Ishikawa (cell line): ENCODE measurements around the gene CTTNBP2NL.

Experiments used
- CEBPB ChIP-seq: IDR thresholded peaks from 2 replicates; pipeline ENCODE4 v1.6.1; 2012
- CREB1 ChIP-seq: IDR thresholded peaks from 2 replicates; pipeline ENCODE4 v1.6.1; 2012; ENCODE audit warnings: low read depth
- EGR1 ChIP-seq: IDR thresholded peaks from 2 replicates; pipeline ENCODE4 v1.6.1; 2012
- EP300 ChIP-seq: IDR thresholded peaks from 2 replicates; pipeline ENCODE4 v1.6.1; 2012; ENCODE audit warnings: borderline replicate concordance
- FOXM1 ChIP-seq: IDR thresholded peaks from 2 replicates; pipeline ENCODE4 v1.6.1; 2012; ENCODE audit warnings: low read depth, borderline replicate concordance
- NFIC ChIP-seq: IDR thresholded peaks from 2 replicates; pipeline ENCODE4 v1.6.1; 2012
- RAD21 ChIP-seq: IDR thresholded peaks from 2 replicates; pipeline ENCODE4 v1.6.1; 2012; ENCODE audit warnings: low read depth
- TAF1 ChIP-seq: IDR thresholded peaks from 2 replicates; pipeline ENCODE4 v1.6.1; 2012; ENCODE audit warnings: low read depth, mild to moderate bottlenecking
- TCF12 ChIP-seq: IDR thresholded peaks from 2 replicates; pipeline ENCODE4 v1.6.1; 2012; ENCODE audit warnings: low read depth
- TEAD4 ChIP-seq: IDR thresholded peaks from 2 replicates; pipeline ENCODE4 v1.6.1; 2012
- YY1 ChIP-seq: IDR thresholded peaks from 2 replicates; pipeline ENCODE4 v1.6.1; 2012; ENCODE audit warnings: low read depth
- ZBTB7A ChIP-seq: IDR thresholded peaks from 2 replicates; pipeline ENCODE4 v1.6.1; 2012; ENCODE audit warnings: low read depth
- TF ChIP-seq, protein P1 (sequence below): IDR thresholded peaks from 2 replicates; pipeline ENCODE4 v1.6.1; 2012
- TF ChIP-seq, protein P2 (sequence below): IDR thresholded peaks from 2 replicates; pipeline ENCODE4 v1.6.1; 2012; ENCODE audit warnings: low read depth, mild to moderate bottlenecking
- TF ChIP-seq, protein P3 (sequence below): IDR thresholded peaks from 2 replicates; pipeline ENCODE4 v1.6.1; 2012

The CTTNBP2NL gene

GRCh38 chr1:112493351-112493750 lies 97.3 kb downstream of the CTTNBP2NL start:
- TF ChIP-seq ZBTB7A (no peak), EP300 (no peak), NFIC (no peak), CEBPB (no peak), EGR1 (no peak), TEAD4 (no peak), FOXM1 (no peak)
- TF ChIP-seq, protein P1, sequence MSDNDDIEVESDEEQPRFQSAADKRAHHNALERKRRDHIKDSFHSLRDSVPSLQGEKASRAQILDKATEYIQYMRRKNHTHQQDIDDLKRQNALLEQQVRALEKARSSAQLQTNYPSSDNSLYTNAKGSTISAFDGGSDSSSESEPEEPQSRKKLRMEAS, result no peak

DNA sequence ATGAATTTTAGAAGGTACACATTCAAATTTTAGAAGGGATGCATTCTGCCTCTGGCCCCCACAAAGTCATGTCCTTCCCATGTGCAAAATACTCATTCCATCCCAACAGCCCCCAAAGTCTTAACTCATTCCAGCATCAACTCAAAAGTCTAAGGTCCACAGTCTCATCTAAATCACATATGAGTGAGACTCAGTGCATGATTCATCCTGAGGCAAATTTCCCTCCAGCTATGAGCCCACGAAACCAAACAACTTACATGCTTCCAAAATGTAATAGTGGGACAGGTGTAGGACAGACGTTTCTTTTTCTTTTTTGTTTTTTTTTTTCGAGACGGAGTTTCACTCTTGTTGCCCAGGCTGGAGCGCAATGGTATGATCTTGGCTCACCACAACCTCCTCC lies 100.3 kb downstream of the CTTNBP2NL start:
- TF ChIP-seq ZBTB7A (no peak), EGR1 (no peak), FOXM1 (no peak), TCF12 (no peak)
- TF ChIP-seq, protein P2, sequence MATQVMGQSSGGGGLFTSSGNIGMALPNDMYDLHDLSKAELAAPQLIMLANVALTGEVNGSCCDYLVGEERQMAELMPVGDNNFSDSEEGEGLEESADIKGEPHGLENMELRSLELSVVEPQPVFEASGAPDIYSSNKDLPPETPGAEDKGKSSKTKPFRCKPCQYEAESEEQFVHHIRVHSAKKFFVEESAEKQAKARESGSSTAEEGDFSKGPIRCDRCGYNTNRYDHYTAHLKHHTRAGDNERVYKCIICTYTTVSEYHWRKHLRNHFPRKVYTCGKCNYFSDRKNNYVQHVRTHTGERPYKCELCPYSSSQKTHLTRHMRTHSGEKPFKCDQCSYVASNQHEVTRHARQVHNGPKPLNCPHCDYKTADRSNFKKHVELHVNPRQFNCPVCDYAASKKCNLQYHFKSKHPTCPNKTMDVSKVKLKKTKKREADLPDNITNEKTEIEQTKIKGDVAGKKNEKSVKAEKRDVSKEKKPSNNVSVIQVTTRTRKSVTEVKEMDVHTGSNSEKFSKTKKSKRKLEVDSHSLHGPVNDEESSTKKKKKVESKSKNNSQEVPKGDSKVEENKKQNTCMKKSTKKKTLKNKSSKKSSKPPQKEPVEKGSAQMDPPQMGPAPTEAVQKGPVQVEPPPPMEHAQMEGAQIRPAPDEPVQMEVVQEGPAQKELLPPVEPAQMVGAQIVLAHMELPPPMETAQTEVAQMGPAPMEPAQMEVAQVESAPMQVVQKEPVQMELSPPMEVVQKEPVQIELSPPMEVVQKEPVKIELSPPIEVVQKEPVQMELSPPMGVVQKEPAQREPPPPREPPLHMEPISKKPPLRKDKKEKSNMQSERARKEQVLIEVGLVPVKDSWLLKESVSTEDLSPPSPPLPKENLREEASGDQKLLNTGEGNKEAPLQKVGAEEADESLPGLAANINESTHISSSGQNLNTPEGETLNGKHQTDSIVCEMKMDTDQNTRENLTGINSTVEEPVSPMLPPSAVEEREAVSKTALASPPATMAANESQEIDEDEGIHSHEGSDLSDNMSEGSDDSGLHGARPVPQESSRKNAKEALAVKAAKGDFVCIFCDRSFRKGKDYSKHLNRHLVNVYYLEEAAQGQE, result no peak
- TF ChIP-seq, protein P3, sequence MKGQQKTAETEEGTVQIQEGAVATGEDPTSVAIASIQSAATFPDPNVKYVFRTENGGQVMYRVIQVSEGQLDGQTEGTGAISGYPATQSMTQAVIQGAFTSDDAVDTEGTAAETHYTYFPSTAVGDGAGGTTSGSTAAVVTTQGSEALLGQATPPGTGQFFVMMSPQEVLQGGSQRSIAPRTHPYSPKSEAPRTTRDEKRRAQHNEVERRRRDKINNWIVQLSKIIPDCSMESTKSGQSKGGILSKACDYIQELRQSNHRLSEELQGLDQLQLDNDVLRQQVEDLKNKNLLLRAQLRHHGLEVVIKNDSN, result no peak

DNA sequence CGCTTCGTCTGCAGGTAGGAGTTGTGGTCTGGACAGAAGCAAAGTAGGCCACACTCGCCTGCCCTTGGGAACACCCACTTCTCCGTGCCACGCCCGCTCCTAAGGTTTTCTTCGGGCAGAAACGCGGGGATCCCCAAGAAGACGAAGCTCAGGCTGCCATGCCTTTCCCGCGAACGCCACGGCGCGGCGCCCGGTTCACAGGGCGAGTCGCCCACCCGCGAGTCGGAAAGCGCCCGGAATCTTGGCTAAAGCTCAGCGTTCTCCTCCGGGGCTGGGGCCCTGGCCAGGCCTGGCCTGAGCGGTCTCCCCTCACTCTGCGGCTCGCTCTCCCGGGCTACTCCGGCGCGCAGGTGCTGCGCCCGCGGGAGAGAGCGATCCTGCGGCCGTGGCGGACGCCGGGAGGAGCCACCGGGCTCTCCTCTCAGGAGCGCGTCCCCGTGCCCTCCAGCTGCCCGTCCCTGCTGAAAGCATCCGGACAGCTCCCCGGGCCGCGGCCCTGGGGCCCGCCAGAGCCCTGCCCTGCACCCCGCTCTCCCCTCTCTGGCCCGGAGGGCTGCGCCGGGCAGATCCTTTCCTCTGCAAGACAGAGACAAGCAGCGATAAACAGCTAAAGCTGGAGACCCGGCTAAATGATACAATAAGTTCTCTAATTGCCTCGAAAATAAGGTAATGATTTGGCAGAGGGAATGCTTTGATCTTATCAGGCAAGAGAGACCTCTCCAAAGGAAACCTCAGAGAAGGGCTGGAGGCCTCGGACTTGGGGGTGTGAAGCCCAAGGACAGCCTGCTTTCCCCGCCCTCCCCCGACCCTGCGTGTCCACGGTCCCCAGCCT lies 106.0 kb downstream of the CTTNBP2NL start:
- TF ChIP-seq TAF1 (0 out of 2 replicates have a peak, but pooled peaks have one; percentile 28), EGR1 (no peak), CEBPB (no peak), YY1 (no peak), ZBTB7A (0 out of 2 replicates have a peak, but pooled peaks have one; percentile 47), EP300 (no peak), TCF12 (no peak), FOXM1 (no peak), TEAD4 (no peak), RAD21 (peak; percentile 68), CREB1 (no peak), NFIC (no peak)
- TF ChIP-seq, protein P2, result peak; percentile 61
- TF ChIP-seq, protein P3, result no peak
- TF ChIP-seq, protein P1, result peak; percentile 85

- no peak for TF ChIP-seq TCF12
- TF ChIP-seq, protein P1, result no peak
- TF ChIP-seq ZBTB7A, result no peak
- TF ChIP-seq, protein P3, result no peak
- no peak for TF ChIP-seq TEAD4
- TF ChIP-seq CREB1, result no peak
- no peak for TF ChIP-seq FOXM1
- no peak for TF ChIP-seq CEBPB
- no peak for TF ChIP-seq EP300
- TF ChIP-seq RAD21, result no peak
- no peak for TF ChIP-seq NFIC
- no peak for TF ChIP-seq YY1
- no peak for TF ChIP-seq TAF1
- TF ChIP-seq EGR1, result no peak
- TF ChIP-seq, protein P2, result no peak
These were observed 106.8 kb downstream of the CTTNBP2NL start for GRCh38 chr1:112502826-112503225.
